Amniotic stem cell (primary cell): ENCODE measurements around the gene SMARCA1.
A peak's percentile ranks its signal among the peaks of the same experiment; 100 is the strongest.
"Not testable (repeated sequence)": the region's sequence is repeated elsewhere in the genome, so short reads cannot be mapped to it uniquely, and the experiment has no call there.

ENCODE experiments used
- DNase-seq: peaks from one replicate; lab custom pipeline; 2025; lab: John Stamatoyannopoulos, UW

SMARCA1 gene, protein sequence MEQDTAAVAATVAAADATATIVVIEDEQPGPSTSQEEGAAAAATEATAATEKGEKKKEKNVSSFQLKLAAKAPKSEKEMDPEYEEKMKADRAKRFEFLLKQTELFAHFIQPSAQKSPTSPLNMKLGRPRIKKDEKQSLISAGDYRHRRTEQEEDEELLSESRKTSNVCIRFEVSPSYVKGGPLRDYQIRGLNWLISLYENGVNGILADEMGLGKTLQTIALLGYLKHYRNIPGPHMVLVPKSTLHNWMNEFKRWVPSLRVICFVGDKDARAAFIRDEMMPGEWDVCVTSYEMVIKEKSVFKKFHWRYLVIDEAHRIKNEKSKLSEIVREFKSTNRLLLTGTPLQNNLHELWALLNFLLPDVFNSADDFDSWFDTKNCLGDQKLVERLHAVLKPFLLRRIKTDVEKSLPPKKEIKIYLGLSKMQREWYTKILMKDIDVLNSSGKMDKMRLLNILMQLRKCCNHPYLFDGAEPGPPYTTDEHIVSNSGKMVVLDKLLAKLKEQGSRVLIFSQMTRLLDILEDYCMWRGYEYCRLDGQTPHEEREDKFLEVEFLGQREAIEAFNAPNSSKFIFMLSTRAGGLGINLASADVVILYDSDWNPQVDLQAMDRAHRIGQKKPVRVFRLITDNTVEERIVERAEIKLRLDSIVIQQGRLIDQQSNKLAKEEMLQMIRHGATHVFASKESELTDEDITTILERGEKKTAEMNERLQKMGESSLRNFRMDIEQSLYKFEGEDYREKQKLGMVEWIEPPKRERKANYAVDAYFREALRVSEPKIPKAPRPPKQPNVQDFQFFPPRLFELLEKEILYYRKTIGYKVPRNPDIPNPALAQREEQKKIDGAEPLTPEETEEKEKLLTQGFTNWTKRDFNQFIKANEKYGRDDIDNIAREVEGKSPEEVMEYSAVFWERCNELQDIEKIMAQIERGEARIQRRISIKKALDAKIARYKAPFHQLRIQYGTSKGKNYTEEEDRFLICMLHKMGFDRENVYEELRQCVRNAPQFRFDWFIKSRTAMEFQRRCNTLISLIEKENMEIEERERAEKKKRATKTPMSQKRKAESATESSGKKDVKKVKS

DNA sequence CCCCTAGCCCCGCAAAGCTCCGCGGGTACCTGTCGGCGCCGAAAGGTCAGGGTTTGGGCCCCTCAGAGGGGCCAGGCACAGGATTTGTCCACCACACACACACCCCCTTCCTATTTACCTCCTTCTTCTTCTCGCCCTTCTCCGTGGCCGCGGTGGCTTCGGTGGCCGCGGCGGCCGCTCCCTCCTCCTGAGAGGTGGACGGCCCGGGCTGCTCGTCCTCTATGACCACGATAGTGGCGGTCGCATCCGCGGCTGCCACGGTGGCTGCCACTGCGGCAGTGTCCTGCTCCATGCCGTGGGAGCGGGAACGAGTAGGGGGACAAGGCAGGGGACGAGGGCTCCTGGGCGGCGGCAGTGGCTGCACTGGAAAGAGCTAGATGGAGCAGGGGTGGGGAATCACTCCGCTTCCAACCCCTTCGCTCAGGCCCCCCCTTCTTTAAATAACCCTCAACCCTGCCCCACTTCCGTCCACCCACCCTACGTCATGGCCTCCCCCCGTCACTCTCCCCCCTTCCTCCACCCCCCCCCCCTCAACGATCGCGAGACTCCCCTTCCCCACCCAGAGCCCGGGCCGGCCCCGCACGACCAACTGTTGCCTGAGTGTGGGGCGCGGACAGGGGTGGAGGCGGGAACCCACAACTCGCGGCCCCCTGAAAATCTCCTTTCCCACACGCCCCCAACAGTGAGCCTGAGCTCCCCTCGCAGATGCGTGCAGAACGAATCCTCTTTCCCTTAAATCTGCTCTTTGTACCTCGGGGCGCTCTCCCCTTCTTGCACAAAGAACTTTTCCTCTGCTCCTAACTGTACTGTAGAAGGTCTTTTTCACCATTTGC is at the start of gene SMARCA1:
Gene SMARCA1, minus strand, starts transcription at position 412 of the 833 bp plus-strand sequence. Its CDS starts 120 bp downstream, at position 292.
- DNase-seq = peak; percentile 12

DNA sequence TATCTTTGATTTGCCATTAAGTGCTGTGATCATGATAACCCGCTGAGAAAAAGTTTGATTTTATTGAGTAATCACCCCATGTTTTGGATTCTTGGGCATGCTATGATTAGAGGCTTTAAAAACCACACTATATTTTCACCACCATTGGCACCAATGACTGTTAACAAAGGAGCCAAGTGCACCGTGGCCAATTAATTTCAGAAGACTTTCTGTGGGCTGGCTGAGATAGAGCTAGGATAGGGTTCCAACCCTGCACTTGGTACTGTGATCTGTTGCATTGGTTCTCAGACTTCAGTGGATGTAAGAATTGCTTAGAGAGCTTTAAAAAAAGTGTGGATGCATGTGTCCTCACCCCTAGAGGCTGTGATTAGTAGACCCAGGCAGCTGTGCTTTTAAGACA is 49.1 kb upstream of the SMARCA1 start:
- DNase-seq = no peak

DNA sequence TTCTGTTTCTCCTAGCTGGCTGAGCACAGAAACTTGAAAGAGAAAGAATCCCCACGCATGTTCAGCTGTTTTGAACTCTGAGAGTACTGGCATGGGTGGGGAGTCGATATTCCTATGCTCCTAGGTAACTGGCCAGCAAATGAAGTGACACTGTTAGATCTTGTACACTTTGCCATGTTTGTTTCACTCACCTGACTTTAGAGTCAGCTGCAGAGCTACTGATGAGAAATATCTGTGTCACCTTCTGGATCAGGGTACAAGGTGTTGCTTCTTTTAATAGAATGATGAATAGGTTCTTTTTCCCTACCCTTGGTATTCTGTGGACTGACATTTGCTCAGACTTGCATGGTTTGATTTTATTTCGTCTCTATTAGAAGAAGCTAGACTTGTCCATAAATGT is 45.1 kb upstream of the SMARCA1 start:
- no peak for DNase-seq

DNA sequence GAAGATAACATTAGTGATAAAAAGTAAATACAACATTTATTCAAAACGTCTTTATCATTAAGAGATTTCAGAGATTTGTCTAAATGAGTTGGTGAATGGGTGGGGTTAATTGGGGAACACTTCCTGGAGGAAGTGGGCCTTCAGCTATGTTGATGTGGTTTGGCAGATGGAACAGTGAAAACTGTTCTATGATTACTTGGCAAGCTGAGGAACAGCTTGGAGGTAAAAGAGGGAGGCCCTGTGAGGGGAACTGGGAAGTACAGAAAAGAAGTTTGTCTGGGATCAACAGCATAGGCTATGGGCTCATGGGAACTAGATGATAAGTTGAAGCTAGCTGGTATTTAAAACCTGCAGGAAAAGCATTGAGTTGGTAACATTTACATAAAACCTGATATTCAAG is 42.8 kb upstream of the SMARCA1 start:
- no peak for DNase-seq

DNA sequence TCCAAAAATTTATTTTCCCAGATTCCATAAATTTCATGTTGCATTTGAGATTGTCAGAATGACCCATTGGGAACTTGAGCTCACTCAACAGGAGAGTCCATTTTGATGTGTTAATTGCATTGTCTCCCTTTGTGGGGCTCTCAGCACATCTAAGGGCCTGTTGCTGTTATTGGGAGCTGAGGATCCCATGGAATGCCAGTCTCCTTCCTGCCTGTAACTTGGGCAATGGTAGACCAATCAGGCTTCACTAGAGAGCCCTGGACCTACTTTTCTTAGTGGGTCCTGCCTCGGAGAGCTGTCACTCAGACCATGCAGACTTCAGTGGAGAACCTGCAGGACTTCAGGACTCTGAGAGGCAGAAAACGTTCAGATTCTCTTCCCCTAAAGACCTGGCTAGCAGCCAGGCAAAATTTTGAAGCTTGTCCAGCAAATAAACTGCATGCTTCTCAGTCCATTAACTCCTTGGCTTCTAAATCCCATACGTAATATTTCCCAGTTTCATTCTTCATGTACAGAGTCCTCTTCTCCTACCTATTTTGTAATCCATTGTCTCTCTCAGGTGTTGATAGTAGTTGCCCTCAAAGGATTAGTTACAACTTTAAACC is 41.9 kb upstream of the SMARCA1 start:
- DNase-seq = no peak

DNA sequence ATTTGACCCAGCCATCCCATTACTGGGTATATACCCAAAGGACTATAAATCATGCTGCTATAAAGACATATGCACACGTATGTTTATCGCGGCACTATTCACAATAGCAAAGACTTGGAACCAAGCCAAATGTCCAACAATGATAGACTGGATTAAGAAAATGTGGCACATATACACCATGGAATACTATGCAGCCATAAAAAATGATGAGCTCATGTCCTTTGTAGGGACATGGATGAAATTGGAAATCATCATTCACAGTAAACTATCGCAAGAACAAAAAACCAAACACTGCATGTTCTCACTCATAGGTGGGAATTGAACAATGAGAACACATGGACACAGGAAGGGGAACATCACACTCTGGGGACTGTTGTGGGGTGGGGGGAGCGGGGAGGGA is 41.1 kb upstream of the SMARCA1 start:
- DNase-seq = not testable (repeated sequence)

DNA sequence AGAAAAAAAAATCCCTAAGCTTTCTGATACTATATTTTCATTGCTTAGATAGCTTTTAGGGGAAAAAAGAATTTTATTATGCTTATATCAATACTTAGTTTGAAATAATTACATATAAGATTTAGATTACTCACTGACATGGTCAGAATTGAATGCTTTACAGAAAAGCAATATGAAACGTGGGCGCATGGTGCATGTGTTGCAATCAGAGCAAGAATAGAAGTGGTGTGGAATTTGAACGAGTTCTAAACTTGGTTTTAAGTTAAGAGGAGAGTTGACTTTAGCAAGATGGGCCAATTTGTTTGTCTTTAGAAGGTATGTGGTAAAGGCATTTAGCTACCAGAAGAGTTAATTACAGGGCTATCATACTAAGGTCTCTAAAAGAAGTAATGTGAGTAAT is 38.2 kb upstream of the SMARCA1 start:
- no peak for DNase-seq

DNA sequence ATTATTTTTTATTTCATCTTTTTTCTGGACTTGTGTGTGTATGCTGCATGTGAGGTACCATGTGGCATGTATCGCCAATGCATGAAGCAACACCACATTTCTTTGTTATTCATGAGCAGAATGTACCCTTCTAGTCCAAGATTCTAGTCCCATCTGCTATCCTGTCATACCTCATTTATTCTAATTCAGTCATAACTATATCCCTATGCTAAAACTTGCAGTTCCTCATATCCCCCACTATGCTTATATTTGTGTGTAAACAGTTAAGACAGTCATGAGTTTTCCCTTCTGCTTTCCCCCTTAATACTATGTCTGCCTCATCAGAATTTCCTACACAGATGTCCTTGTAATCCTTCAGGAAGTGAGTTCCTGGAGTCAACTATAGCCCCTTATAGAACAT is 36.5 kb upstream of the SMARCA1 start:
- DNase-seq = no peak

DNA sequence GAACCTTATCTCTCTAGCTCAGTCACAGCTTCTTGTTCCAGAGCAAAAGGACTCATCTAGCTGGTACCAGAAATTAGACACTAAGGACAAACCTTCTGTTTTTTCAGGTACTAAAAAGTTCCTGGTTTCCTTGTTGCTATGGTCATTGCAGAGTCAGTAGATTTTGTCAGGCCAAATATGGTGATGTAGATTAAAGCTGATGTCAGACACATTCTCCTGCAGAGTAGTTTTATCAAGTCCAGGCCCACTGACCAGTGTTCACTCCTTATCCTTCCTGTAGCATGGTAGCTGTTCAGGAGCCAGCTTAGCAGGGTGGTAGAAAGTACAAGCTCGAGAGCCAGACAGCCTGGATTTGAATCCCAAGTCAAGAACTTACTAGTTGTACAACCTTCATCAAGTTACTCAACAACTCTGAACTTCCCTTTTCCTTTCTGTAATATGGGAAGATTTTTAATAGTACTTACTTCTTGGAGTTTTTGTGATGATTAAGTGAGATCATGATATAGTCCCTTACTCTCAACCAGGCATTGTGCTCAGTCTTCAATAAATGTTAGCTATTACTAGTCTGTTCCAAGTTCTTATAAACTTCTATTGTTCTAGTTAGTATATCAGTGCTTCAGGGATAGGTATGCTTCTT is 34.7 kb upstream of the SMARCA1 start:
- DNase-seq = no peak

DNA sequence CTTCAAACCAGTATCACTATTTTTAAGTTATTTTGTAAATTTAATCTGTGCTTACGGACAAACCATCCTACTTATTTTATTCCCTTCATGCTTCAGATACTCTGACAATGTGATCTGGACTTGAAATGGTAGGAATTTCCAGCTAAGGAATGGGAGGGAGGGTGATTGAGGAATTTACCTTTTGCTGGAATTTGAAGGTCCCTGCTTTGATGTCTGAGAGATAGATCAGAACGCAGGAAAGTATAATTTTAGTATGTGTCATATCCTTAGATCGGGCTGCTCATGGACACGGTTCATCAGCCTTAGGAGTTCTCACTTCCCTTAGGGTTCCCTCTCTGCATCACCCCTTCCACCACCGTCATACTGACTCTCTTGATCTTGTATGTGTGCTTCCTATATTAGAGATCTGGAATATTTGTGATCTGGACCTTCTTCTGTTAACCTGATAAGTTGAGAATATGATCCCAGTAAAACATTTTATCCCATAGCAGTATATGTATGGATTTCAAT is 33.6 kb upstream of the SMARCA1 start:
- no peak for DNase-seq

DNA sequence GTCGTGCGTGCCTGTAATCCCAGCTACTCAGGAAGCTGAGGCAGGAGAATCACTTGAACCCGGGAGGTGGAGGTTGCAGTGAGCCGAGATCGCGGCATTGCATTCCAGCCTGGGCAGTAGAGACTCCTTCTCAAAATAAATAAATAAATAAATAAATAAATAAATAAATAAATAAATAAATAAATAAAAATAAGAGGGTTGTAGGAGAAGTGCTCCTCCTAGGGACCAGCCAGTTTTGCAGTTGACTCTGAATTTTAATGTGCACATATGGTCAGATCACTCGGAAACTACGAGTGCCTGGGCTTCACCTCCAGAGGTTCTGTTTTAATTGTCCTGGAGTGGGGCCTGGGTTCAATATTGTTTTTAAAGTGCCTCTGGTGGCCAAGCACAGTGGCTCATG is 31.5 kb upstream of the SMARCA1 start:
- not testable (repeated sequence) for DNase-seq

DNA sequence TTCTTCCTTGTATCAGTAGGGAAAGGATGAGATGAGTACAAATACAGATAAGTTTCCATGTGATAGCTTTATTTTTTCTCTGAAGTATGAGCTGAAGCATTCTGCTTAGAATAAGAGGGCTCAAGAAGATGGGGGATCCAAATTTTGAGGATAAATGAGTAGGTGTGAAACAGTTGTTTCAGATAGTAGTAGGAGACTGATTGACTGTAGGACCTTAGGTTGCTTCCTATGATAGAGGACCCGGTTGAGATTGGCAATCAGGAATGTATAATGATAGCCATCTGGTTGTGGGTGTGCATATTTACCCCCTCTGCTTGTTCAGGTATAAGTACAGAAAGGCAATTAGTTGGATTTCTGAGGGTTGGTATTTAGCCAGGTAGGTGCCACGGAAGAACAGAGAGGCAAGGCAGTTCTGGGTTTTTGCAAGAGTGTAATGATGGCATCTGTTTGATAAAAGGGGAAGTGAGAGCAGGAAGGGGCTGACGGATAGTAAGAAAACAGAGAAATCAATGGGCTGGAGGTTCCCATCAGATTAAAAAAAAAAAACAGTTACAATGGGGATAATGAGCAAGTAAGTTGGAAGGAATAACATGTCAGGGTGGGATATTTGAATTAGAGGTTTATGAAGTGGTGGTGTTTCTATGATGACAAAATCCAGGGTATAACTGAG is 30.5 kb upstream of the SMARCA1 start:
- no peak for DNase-seq

DNA sequence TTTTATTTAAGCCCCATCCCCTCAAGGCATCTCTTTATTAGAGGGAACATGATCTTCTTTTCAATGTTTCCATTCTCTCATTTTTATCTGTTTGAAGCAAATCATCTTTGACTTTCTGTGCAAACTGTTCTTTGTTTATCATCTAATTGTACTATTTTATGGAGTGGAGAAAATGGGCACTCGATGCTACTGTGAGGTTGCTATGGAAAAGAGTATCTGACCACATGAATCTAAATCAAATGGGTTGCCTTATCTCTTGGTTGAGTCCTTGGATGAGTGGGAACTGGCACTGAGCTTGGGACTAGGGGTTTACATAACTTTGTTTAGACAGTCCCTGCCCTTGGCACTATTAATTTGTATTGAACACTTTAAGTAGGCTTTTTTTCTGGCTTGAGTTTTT is 25.8 kb upstream of the SMARCA1 start:
- DNase-seq = no peak

DNA sequence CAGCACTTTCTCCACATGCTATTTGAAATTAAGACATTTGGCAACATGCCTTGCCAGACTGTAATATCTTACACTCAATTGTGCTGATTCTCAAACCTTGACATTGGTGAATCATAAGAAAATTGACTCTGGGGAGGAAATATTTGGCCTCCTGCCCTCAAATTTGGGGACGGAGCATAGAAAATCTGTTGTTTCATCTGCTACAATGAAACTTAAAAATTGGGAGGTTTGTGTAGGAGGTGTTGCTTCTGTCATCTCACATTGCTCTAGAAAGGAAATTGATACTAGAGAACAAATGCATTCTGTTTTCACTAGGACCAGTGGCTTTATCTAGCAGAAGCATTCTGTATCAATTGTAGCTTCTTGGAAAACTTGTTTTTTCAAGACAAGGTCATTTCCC is 22.1 kb upstream of the SMARCA1 start:
- no peak for DNase-seq

DNA sequence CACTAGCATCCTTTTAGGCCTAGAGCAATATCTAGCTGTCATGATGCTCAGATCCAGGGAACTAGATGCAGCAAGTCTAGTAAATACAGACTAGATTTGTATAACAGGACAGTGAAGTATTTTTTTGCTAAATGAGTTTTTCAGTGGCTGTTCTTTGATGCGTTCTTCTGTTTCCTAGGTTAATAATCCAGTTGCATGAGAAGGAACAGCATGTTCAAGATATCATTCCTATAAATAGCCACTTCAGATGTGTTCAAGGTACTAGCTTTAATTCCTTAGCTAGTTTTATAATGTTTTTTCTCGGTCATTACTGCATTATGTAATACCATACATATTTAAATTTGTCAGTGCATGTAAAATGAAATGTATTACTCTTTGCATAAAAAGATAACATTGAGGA is 21.5 kb upstream of the SMARCA1 start:
- DNase-seq = no peak

DNA sequence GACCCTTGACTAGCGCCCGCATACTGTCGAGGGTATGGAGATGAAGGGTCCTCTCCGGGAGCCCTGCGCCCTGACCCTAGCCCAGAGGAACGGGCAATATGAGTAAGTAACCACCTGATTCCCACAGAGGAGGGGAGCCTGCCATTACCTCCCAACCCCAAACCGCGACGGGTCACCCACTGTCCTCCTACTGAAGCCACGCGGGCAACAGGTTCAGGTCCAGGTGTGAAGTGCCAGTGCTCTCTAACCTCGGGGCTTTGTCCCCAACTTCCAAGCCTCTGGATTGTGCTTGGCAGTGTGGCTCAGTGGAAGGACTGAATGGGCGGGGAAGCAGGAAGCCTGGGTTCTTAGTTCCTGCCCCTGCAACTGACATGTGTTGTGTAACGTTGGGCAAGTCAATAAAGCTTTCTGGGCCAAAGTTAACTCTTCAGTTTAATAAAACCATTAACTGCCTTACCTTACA is 17.5 kb upstream of the SMARCA1 start:
- no peak for DNase-seq

DNA sequence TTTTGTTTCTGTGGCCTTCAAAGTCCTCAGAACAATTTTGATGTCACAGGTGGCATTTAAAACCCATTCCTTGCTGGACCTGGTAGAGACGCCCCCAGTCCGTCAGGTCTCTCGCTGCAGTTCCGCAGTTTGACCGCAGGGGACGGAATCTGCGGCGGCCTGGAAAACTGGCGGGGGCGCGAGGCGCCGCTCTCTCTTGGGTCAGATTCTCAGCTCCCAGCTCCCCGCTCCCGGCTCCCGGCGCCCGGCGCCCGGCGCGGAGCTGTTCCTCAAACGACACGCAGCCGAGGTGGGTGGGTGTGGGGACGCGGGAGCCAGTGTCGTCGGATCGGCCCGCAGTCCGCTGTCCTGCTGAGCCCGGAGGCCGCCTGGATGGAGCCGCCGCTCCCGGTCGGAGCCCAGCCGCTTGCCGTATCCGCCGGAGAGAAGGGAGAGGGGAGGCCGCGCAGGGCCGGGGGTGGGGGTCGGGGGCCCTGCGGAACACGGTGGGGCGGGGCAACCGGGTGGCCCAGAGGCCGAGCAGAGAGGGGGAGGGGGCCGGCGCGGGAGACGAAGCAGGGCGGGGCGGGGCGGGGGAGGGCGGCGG is 16.9 kb upstream of the SMARCA1 start, which contains the start of gene OCRL:
Gene OCRL, plus strand, starts transcription at position 192 of the 586 bp plus-strand sequence. Its CDS starts 181 bp downstream, at position 373.
- peak; percentile 11 for DNase-seq

DNA sequence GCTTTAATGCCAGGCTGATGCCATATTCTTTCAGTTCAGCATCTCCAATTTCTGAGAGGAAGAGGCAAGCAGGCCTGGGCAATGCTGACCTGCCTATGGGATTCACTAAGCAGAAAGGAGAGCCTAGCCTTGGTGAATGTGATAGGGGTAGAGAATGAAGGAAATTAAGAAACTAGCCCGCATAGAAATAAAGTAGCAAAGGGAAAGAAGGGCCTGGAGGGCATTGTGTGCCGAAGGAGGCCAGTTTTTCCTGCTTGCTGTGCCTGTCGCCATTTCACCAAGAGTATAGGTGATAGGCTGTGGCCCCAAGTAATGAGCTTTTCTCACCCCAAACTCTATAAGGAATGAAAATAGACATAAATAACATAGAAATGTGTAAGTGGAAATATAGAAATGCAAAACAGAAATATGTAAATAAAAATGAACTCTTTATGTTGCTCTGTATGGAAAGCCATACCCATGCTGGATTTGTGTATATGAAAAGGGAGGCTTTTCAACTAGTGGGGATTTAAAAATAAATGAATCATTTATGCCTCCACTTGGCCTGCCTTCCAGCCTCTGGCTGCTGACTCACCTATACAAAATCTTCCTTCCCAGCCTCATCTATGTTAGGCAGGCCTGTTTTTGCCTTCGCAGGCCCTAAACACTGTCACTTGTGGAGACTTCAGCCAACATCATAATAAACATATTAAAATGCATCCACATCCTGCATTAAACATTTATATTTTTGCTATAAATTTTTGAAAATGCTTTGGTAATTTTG is 11.7 kb upstream of the SMARCA1 start:
- DNase-seq = no peak

DNA sequence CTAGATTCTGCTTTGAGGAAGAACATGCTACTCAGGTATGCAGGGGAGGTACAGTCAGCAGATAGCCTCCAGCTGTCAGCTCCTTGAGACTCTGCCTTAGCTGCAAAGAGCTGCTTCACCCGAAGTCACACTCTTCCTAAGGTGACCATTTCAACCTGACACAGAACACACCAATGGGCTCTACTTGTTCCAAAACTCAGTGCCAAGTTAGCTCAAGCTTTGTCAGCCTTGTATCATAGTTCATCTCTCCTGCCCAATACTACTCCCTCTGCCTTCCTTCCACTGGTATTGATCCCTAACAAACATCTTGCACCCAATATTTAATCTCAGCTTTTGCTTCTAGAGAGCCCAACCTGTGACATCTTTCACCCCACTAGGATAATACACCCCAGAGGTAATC is 7.8 kb upstream of the SMARCA1 start:
- DNase-seq = no peak
